NCI-H2196 treated with DMSO at 0.1 percent for 48 hours (cell line): ENCODE results near the gene NR1I3.
"Not testable (repeated sequence)": the region's sequence is repeated elsewhere in the genome, so short reads cannot be mapped to it uniquely, and the experiment has no call there.

Experiments
- DNase-seq: peaks from one replicate; lab custom pipeline; 2025; ENCODE audit not compliant: unreplicated experiment; lab: John Stamatoyannopoulos, UW

Gene NR1I3

DNA sequence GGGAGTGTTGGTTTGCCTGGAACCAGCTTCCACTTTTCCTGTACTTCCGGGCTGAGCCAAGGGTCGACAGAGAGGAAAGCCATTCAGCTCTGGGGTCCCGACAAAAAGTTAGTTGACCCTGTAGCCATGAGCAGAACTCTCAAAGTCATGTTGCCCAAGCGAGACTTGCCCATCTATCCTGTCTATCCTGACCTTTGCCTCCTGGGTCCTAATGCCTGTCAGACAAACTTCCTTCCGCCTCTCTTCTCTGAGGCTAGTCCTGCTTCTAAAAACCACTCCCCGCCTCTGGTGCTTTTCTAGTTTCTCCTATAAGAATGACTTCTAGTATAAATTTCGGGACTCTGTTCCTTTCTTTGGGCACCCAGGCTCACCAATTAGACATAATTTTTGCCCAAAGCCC lies 12.8 kb upstream of the NR1I3 start:
- DNase-seq: no peak

DNA sequence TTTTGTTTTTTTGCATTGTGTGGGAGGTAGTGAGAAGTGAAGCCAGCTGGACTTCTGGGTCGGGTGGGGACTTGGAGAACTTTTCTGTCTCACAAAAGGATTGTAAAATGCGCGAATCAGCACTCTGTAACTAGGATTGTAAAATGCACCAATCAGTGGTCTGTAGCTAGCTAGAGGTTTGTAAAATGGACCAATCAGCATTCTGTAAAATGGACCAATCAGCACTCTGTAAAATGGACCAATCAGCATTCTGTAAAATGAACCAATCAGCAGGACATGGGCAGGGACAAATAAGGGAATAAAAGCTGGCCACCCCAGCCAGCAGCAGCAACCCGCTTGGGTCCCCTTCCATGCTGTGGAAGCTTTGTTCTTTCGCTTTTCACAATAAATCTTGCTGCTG lies 12.1 kb upstream of the NR1I3 start:
- not testable (repeated sequence) for DNase-seq

DNA sequence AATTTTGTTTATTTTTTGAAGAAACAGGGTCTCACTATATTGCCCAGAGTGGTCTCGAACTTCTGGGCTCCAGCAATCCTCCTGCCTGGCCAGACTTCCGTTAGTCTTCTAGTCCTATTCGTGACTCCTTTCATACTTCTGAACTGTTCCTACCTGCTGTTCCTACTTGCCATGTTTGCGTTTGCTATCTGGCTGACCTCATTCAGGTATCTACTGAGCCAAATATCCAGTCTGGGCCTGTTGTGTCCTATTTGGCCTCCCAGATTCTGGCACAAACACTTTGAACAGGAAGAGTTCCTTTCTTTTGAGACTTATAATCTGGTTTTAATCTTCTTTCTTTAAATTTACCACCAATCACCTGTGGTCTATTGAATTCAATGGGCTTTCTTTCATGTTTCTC lies 6.9 kb upstream of the NR1I3 start:
- DNase-seq: no peak

DNA sequence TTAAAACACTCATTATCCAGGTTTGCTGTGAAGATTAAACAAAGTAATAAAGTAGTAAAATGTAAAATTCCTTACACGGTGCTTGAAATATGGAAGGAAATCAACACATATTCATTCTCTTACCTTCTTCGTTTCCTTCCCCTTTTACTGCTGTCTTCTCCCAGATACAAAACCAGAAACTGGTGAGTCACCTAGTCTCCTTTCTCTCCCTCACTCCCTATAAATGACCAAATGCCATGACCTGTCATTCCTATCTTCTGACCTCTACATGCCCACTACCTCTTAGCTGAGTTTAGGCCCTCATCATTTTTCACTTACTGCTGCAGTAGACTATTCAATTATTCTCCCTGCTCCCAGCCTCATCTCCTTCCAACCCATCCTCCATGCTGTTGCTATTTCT lies 4.3 kb upstream of the NR1I3 start:
- no peak for DNase-seq

- no peak for DNase-seq
Observed at GRCh38 chr1:161241682-161242081, 3.7 kb upstream of the NR1I3 start.

GRCh38 chr1:161235957-161236775 lies 1.8 kb downstream of the NR1I3 start:
- no peak for DNase-seq

DNA sequence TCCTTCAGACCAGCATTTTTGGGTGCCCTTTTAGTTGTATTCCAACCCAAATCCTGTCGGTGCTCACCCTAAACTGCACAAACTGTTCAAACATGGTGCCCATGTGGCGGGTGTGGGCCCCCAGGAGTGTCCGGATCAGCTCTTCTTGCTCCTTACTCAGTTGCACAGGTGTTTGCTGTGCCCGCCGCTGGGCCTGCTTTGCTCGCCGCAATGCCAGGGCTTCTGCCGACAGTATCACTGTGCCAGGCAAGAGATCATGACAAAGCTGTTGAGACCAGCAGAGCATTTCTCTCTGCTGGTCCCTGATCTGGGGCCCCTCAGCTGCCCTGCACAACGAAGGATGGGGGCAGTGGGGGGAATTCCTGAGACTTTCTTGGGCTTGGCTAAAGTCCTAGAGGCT lies 4.9 kb downstream of the NR1I3 start:
- no peak for DNase-seq

DNA sequence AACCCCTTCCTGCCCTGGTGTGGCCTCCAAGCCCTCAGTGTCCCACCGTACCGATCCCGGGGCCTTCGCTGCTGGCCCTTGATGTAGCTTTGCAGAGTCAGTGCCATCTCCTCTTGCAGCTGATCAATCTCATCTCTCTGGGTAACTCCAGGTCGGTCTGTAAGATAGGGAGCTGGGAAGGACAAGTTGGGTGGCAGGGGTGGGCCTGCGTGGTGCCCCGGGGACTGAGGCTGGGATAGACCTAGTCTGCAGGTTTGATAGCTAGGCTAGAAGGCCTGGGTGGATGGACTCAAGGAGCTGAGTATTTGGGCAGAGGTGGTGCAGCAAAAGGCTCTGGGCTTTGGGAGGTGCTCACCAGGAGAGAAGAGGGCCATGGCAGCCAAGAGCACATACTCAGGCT lies 7.2 kb downstream of the NR1I3 start:
- DNase-seq: no peak

- DNase-seq: no peak
Observed at GRCh38 chr1:161229896-161230295, 8.1 kb downstream of the NR1I3 start.

- no peak for DNase-seq
Observed at GRCh38 chr1:161228032-161228431, 10.0 kb downstream of the NR1I3 start.

DNA sequence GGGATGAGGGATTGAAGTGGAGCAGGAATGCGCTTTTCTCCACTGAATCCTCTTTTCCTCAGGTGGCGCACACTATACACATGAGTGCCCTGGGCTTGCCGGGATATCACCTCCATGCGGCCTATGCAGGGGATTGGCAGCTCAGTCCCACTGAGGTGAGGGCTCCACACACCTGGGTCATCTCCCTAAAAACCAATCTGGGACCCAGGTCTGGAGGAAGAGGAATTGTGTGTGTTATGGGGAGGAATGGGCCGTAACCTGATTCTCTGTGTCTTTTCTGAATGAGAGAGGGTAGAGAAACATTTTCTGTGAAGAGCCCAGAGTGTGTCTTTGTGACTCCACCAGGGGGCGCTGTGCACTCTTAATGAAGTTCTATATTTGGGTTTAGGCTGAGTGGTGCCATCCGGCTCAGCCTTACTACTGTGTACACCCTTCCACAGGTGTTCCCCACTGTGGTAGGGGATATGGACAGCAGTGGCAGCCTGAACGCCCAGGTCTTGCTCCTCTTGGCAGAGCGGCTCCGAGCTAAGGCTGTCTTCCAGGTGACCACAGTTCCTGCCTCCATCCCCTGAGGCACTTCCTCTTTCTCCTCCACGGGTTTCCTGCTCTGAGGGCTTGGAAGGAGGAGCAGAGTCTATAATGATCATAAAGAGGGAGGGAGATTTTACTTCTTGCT lies 10.7 kb downstream of the NR1I3 start:
- peak; percentile 55 for DNase-seq

GRCh38 chr1:161226759-161227158 lies 11.2 kb downstream of the NR1I3 start:
- DNase-seq: no peak

- no peak for DNase-seq
Observed at GRCh38 chr1:161226320-161226711, 11.7 kb downstream of the NR1I3 start.

DNA sequence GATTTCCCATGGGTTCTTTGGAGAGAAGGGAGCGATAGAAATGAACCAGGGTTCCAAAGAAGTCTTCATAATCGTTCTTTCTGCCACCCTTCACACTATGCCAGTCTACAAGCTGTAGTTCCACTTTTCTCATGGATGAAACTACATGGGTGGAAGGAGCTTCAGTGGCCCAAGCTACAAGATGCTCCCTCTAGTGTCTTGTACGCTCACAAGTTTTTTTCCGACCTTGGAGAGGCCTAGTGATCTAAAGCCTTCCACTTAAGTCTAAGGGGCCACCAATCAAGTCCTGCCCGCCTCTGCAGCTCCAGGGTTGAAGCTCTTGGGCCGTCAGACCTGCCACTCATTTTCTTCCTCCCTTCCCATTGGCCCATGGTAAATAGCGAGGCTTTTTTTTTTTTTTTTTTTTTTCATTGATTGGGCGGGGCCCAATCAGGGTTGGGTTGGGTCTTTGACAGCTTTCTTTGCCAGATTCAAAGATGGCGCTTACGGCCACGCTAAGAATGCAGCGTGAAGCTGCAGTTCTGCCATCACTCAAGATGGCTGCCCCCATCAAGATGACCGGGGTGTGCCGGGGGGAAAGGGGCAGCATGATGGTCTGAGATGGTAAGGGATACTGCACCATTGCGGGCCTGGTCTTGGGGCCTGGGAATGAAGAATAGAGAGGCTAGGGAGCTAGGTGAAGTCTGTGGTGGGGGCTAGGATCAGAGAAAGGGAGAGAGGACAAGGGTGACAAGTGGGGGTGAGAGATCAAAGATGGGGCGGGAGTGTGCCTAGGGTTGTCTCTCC lies 12.3 kb downstream of the NR1I3 start, which contains the start of gene TOMM40L:
Gene TOMM40L, plus strand, starts transcription at position 527 of the 786 bp plus-strand sequence. CDS start 430 bp downstream, outside the sequence.
- peak; percentile 86 for DNase-seq

- no peak for DNase-seq
Observed at GRCh38 chr1:161225178-161225533, 12.8 kb downstream of the NR1I3 start.

DNA sequence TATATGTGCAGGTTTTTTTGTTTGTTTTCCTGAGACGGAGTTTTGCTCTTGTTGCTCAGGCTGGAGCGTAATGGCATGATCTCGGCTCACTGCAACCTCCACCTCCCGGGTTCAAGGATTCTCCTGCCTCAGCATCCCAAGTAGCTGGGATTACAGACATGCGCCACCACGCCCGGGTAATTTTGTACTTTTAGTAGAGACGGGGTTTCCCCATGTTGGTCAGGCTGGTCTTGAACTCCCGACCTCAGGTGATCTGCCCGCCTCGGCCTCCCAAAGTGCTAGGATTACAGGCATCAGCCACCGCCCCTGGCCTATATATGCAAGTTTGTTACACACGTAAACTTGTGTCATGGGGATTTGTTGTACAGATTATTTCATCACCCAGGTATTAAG lies 13.3 kb downstream of the NR1I3 start:
- not testable (repeated sequence) for DNase-seq

DNA sequence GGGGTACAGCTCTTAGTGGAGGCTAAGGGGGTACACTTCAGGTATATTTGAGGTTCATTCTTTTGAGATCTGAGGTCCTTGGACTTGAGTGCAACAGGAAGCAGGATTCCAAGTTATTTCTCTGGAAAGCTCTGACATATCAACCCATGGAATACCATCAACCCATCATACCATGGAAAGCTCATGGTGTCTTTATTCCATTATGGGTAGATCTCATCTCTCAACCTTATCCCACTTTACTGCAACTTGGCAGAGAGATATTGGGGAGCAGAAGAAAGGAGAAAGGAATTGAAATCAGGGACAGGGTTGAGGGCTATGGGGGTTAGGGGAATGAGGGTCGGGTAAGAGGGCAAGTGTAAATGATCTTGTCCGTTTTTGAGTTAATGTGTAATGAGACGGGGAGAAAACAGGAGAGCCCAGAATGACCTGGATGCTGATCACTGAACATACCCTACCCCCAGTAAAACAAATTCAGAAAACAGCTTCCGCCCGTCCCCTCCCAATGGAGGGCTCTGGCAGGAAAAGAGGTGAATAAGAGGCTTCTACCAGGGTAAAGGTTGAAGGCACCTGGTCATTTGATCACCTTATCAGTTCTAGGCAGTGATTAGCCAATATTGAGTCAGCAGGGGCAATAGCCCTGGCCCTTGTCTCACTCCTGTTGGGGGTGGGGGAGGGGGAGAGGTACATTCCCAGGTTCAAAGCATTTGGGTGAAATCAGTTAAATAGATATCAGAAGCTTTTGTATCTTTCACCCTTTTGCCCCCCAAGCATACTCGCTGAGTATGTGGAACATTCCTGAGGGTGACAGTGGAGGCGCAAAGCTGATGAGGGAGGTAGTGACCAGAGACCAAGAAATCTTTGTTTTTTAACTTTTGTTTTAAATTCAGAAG lies 14.0 kb downstream of the NR1I3 start:
- DNase-seq: no peak

DNA sequence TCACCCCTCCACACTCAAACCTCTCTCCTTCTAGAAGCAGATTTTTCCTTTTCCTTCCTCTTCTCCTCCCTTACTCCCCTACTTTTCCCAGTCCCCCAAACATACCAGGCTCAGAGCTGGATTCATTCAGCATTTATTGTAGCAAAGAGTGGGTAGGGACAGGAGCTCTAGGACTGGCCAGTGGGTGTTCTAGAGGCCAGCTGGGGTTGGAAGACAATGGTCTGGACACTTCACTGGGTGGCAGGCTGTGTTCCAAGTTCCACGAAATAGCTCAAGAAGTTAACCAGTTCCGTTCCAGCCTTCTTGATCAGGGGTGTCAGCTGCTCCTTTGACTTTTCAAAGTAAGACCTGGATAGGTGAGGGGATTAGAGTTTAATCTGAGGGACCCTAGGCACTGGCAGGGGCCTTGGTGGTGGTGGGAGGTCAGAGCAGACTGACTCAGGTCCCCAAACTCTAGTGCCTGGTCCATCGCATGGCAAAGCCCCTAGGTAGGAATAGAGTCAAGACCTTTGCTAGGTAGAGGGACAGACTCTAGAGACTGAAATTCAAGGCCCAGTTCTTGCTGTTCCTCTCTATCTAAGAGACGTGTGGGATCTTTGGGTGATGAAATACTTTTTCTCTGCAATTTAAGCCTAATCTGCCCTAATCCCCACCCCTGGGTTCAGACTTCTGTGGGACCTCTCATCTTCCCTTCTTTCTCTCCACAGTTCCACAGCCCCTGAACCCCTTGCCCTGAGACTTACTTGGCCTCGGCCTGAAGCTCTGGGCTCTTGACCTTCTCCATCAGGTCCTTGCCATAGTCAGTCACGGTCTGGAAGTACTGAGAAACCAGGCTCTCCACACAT lies 15.6 kb downstream of the NR1I3 start:
- no peak for DNase-seq

- DNase-seq: no peak
Observed at GRCh38 chr1:161220002-161220401, 18.0 kb downstream of the NR1I3 start.
